HFFc6 (cell line): ENCODE results near the gene EDC3. TPM values are rescaled to one million over a fixed set of nuclear protein-coding genes. Genes with fewer than 3 reads are reported as not detected.

Experiments
- DNase-seq: peaks from one replicate; pipeline ENCODE4 v3.0.0-alpha.2; 2018
- H3K27ac Mint-ChIP-seq: 2 replicates; pipeline ENCODE4 v1.8.0; 2020; ENCODE audit warnings: mild to moderate bottlenecking, mixed read lengths
- H3K27me3 Mint-ChIP-seq: 2 replicates; pipeline ENCODE4 v1.8.0; 2021; ENCODE audit warnings: mild to moderate bottlenecking, moderate library complexity, mixed read lengths; ENCODE audit not compliant: insufficient read depth
- H3K36me3 Mint-ChIP-seq: 2 replicates; pipeline ENCODE4 v1.8.0; 2021; ENCODE audit warnings: low read depth, mixed read lengths
- H3K4me1 Mint-ChIP-seq: 2 replicates; pipeline ENCODE4 v1.8.0; 2020; ENCODE audit warnings: low read depth, mixed read lengths
- H3K4me3 Mint-ChIP-seq: 2 replicates; pipeline ENCODE4 v1.8.0; 2020; ENCODE audit warnings: mild to moderate bottlenecking, moderate library complexity, mixed read lengths
- H3K9me3 Mint-ChIP-seq: 2 replicates; pipeline ENCODE4 v1.8.0; 2020; ENCODE audit warnings: mild to moderate bottlenecking, mixed read lengths
- total RNA-seq, 6 experiments: library from RNA; stranded (reverse); fragmentation: NEBNext Ultra II Directional; extraction: Animal tissue kit (Norgen Biotek cat#: 25700); gene quantifications; 2 replicates in 1 of 6; 3 replicates in 5 of 6; pipeline ENCODE4 v1.2.3, GENCODE V29; 2021
- TF ChIP-seq, protein P1 (sequence below): fragments of 200-600 bp; sonication (generic); IDR thresholded peaks from 2 replicates; pipeline ENCODE4 v1.5.0; 2021; ENCODE audit warnings: antibody characterized with exemption, mild to moderate bottlenecking

The EDC3 gene
- total RNA-seq, 6 experiments from 2014 or later, result 37.2 to 46.8 (median 40.8) TPM

- no peaks in the 10 kb centered on the region for H3K9me3 Mint-ChIP-seq
- no peak overlapping the region for H3K4me3 Mint-ChIP-seq
- H3K36me3 Mint-ChIP-seq, result 0 out of 2 replicates have a peak, but pooled peaks cover 4% of the 10 kb centered on the region
- H3K27me3 Mint-ChIP-seq, result no peaks in the 10 kb centered on the region
- TF ChIP-seq, protein P1, sequence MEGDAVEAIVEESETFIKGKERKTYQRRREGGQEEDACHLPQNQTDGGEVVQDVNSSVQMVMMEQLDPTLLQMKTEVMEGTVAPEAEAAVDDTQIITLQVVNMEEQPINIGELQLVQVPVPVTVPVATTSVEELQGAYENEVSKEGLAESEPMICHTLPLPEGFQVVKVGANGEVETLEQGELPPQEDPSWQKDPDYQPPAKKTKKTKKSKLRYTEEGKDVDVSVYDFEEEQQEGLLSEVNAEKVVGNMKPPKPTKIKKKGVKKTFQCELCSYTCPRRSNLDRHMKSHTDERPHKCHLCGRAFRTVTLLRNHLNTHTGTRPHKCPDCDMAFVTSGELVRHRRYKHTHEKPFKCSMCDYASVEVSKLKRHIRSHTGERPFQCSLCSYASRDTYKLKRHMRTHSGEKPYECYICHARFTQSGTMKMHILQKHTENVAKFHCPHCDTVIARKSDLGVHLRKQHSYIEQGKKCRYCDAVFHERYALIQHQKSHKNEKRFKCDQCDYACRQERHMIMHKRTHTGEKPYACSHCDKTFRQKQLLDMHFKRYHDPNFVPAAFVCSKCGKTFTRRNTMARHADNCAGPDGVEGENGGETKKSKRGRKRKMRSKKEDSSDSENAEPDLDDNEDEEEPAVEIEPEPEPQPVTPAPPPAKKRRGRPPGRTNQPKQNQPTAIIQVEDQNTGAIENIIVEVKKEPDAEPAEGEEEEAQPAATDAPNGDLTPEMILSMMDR, result no peak
- H3K27ac Mint-ChIP-seq, result no peak overlapping the region
- no peak for DNase-seq
- no peaks in the 10 kb centered on the region for H3K4me1 Mint-ChIP-seq
These were observed 19.0 kb downstream of the EDC3 start for GRCh38 chr15:74676801-74677200.

DNA sequence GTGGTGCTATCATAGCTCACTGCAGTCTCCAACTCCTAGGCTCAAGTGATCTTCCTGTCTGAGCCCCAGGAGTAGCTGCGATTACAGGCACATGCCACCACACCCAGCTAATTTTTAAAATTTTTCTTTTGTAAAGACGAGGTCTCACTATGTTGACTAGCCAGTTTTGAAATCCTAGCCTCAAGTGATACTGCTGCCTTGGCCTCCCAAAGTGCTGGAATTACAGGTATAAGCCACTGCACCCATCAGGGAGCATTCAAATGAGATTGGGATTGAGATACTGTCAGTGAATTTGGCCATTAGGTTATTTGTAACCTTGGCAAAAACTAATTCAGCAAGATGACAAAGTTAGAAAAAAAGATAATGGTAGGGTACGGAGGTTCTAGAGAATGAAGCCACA, 21.7 kb downstream of the EDC3 start:
- TF ChIP-seq, protein P1, result no peak
- H3K27ac Mint-ChIP-seq, result no peak overlapping the region
- H3K36me3 Mint-ChIP-seq, result peaks cover 12% of the 10 kb centered on the region; the same call in 1 of the 2 replicates
- no peak for DNase-seq
- no peaks in the 10 kb centered on the region for H3K27me3 Mint-ChIP-seq
- no peaks in the 10 kb centered on the region for H3K4me1 Mint-ChIP-seq
- no peak overlapping the region for H3K4me3 Mint-ChIP-seq
- H3K9me3 Mint-ChIP-seq, result no peaks in the 10 kb centered on the region

DNA sequence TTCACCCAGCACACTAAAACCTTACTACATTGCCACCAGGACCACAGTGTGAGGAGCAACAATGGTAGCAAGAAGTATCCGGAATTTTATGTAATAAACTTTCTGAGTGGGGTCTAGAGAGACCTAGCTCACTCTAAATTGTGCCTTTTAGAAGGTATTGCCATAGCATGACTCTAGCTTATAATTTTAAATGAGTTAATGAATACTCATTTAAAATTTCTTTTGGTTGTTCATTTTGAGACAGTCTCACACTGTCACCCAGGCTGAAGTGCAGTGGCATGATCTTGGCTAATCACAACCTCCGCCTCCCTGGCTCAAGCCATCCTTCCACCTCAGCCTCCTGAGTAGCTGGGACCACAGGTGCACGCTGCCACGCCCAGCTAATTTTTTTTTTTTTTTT, 26.2 kb downstream of the EDC3 start:
- H3K27ac Mint-ChIP-seq, result no peak overlapping the region
- H3K36me3 Mint-ChIP-seq, result peaks cover 12% of the 10 kb centered on the region; the same call in 1 of the 2 replicates
- H3K27me3 Mint-ChIP-seq, result no peaks in the 10 kb centered on the region

GRCh38 chr15:74667975-74668374, 27.8 kb downstream of the EDC3 start:
- peaks cover 12% of the 10 kb centered on the region; the same call in 1 of the 2 replicates for H3K36me3 Mint-ChIP-seq

More for the DNA sequence above, 26.2 kb downstream of the EDC3 start:
- TF ChIP-seq, protein P1, result no peak
- no peak overlapping the region for H3K4me3 Mint-ChIP-seq
- peaks cover 10% of the 10 kb centered on the region for H3K4me1 Mint-ChIP-seq
- DNase-seq, result no peak
- H3K9me3 Mint-ChIP-seq, result no peaks in the 10 kb centered on the region

GRCh38 chr15:74664670-74665069, 31.2 kb downstream of the EDC3 start:
- peak overlapping the region; percentile 73 for H3K27ac Mint-ChIP-seq
- no peaks in the 10 kb centered on the region; the same call in 1 of the 2 replicates for H3K36me3 Mint-ChIP-seq
- H3K4me3 Mint-ChIP-seq, result no peak overlapping the region
- peaks cover 22% of the 10 kb centered on the region for H3K4me1 Mint-ChIP-seq
- H3K27me3 Mint-ChIP-seq, result no peaks in the 10 kb centered on the region
- H3K9me3 Mint-ChIP-seq, result no peaks in the 10 kb centered on the region
- TF ChIP-seq, protein P1, result no peak
- no peak for DNase-seq

More at GRCh38 chr15:74667975-74668374, 27.8 kb downstream of the EDC3 start:
- H3K4me3 Mint-ChIP-seq, result no peak overlapping the region
- TF ChIP-seq, protein P1, result no peak
- H3K9me3 Mint-ChIP-seq, result no peaks in the 10 kb centered on the region
- H3K27me3 Mint-ChIP-seq, result no peaks in the 10 kb centered on the region
- no peak overlapping the region for H3K27ac Mint-ChIP-seq
- no peak for DNase-seq
- peaks cover 22% of the 10 kb centered on the region for H3K4me1 Mint-ChIP-seq
